CD4-positive, alpha-beta T cell treated with Interleukin-4 for 1 hour (primary cell): ENCODE results near the gene AGPAT3.
"Not testable (repeated sequence)": the region's sequence is repeated elsewhere in the genome, so short reads cannot be mapped to it uniquely, and the experiment has no call there.

Experiments used
- DNase-seq, 2 donors: peaks; one replicate each; pipeline ENCODE4 v3.0.0-alpha.2; 2020 to 2022

Gene AGPAT3

GRCh38 chr21:43864962-43865539 is at the start of gene AGPAT3:
AGPAT3 (plus strand) TSS chr21:43865223; CDS start chr21:43959682, 94,459 bp downstream.
- DNase-seq = peak; percentile 14 to 40

GRCh38 chr21:43815991-43816390 is 49.0 kb upstream of the AGPAT3 start:
- no peak for DNase-seq

- no peak for DNase-seq
Observed at GRCh38 chr21:43816611-43817071, 48.4 kb upstream of the AGPAT3 start.

- no peak for DNase-seq
Observed at GRCh38 chr21:43817157-43818086, 47.6 kb upstream of the AGPAT3 start.

- no peak for DNase-seq
Observed at GRCh38 chr21:43818685-43819084, 46.3 kb upstream of the AGPAT3 start.

- no peak for DNase-seq
Observed at GRCh38 chr21:43819511-43820405, 45.3 kb upstream of the AGPAT3 start.

GRCh38 chr21:43820466-43820865 is 44.6 kb upstream of the AGPAT3 start:
- no peak for DNase-seq

GRCh38 chr21:43822166-43822565 is 42.9 kb upstream of the AGPAT3 start:
- not testable (repeated sequence) for DNase-seq

GRCh38 chr21:43822741-43823140 is 42.3 kb upstream of the AGPAT3 start:
- DNase-seq = not testable (repeated sequence)

GRCh38 chr21:43824333-43825241 is 40.4 kb upstream of the AGPAT3 start:
- DNase-seq = no peak

- DNase-seq = no peak
Observed at GRCh38 chr21:43825242-43825935, 39.6 kb upstream of the AGPAT3 start.

GRCh38 chr21:43825936-43826622 is 38.9 kb upstream of the AGPAT3 start:
- no peak for DNase-seq

- DNase-seq = no peak
Observed at GRCh38 chr21:43826623-43826974, 38.4 kb upstream of the AGPAT3 start.

- DNase-seq = no peak
Observed at GRCh38 chr21:43827015-43827611, 37.9 kb upstream of the AGPAT3 start.

GRCh38 chr21:43829161-43829560 is 35.9 kb upstream of the AGPAT3 start:
- DNase-seq = no peak

- no peak for DNase-seq
Observed at GRCh38 chr21:43829575-43830119, 35.4 kb upstream of the AGPAT3 start.

GRCh38 chr21:43832158-43832550 is 32.9 kb upstream of the AGPAT3 start:
- no peak for DNase-seq

GRCh38 chr21:43832648-43833047 is 32.4 kb upstream of the AGPAT3 start:
- no peak for DNase-seq

GRCh38 chr21:43834146-43834905 is 30.7 kb upstream of the AGPAT3 start:
- no peak for DNase-seq
